BJ (cell line): ENCODE results near the gene RBKS. TPM values are rescaled to one million over a fixed set of nuclear protein-coding genes. Genes with fewer than 3 reads are reported as not detected.
"Not testable (repeated sequence)": the region's sequence is repeated elsewhere in the genome, so short reads cannot be mapped to it uniquely, and the experiment has no call there.

Source experiments
- CTCF ChIA-PET: fragments of 350-600 bp; formaldehyde crosslinking; extraction: SDS; loops from one replicate; lab custom pipeline; 2021; ENCODE audit warnings: antibody characterized with exemption, inconsistent platforms; lab: Yijun Ruan, JAX
- POLR2A ChIA-PET: fragments of 300-600 bp; sonication (Branson Sonifier 250); formaldehyde crosslinking; extraction: SDS; loops from one replicate; lab custom pipeline; 2021; ENCODE audit warnings: antibody characterized with exemption; lab: Charles Lee
- DNase-seq: peaks from one replicate; pipeline ENCODE4 v3.0.0-alpha.2; 2011; ENCODE audit warnings: low read depth
- H3K27me3 ChIP-seq: 2 replicates; pipeline ENCODE4 v1.6.0; 2011; ENCODE audit warnings: low read length; ENCODE audit not compliant: control insufficient read depth, insufficient read depth
- H3K36me3 ChIP-seq: 2 replicates; pipeline ENCODE4 v1.5.1; 2011; ENCODE audit warnings: low read length; ENCODE audit not compliant: control insufficient read depth, insufficient read depth
- H3K4me3 ChIP-seq: 2 replicates; pipeline ENCODE4 v1.5.1; 2011; ENCODE audit warnings: low read depth, mild to moderate bottlenecking, control low read depth, low read length
- CTCF ChIP-seq: IDR thresholded peaks from 2 replicates; pipeline ENCODE4 v1.5.1; 2011; ENCODE audit warnings: low read depth, mild to moderate bottlenecking, control low read depth, inconsistent platforms, low read length, moderate library complexity; ENCODE audit not compliant: insufficient read depth
- polyA plus RNA-seq: library from polyadenylated mRNA; depleted of rRNA; stranded (reverse); fragments of >200 nt; gene quantifications from 2 replicates; pipeline ENCODE4 v1.2.3, GENCODE V29; 2011

Gene RBKS
- polyA plus RNA-seq, 1 experiment = 1.8 TPM

- POLR2A ChIA-PET = no interaction called here
- CTCF ChIA-PET = interaction anchor here (0.7 to 1.0 kb wide), 3 partner anchors 13 to 133 kb away, joined by 3 to 4 read pairs (median 3); no protein-coding TSS in a partner anchor
- no peaks in the 10 kb centered on the region for H3K27me3 ChIP-seq
- no peak for TF ChIP-seq CTCF
- DNase-seq = no peak
- H3K36me3 ChIP-seq = no peaks in the 10 kb centered on the region
- no peak overlapping the region for H3K4me3 ChIP-seq
Observed at GRCh38 chr2:27885234-27885633, 5.0 kb downstream of the RBKS start.

DNA sequence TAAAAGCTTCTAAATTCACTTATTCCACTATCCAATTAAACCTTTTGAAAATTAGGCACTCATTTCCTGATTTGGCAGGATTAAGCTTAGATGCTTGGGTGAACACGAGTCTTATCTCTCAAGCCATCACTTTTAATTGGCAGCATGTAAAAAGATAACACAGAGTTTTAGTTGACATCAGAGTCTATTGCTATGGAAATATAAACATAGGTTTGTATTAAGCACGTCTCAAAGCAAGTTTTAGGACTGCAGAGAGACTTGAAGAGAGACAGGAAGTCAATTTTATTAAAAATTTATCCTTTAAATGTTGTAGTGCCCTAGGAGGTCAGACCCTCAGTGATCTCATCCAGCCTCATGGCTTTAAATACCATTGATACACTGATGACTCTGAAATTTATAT lies 5.6 kb downstream of the RBKS start:
- Histone ChIP-seq H3K4me3 (no peak overlapping the region), H3K27me3 (no peaks in the 10 kb centered on the region), H3K36me3 (no peaks in the 10 kb centered on the region)
- TF ChIP-seq CTCF = no peak
- no peak for DNase-seq
- POLR2A ChIA-PET = no interaction called here
- CTCF ChIA-PET = interaction anchor here (0.7 to 1.0 kb wide), 2 partner anchors 132 to 568 kb away, joined by 3 to 4 read pairs; no protein-coding TSS in a partner anchor

DNA sequence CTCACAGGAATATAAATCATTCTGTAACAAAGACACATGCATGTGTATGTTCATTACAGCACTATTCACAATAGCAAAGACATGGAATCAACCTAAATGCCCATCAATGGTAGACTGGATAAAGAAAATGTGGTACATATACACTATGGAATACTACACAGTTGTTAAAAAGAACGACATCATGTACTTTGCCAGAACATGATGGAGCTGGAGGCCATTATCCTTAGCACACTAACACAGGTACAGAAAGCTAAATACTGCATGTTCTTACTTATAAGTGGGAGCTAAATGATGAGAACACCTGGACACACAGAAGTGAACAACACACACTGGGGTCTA lies 7.6 kb downstream of the RBKS start:
- DNase-seq, H3K27me3 ChIP-seq, H3K36me3 ChIP-seq, H3K4me3 ChIP-seq, POLR2A ChIA-PET: not testable (repeated sequence)
- CTCF ChIA-PET = interaction anchor here (0.6 kb wide), 1 partner anchor 126 kb away, joined by 3 read pairs; no protein-coding TSS in a partner anchor

DNA sequence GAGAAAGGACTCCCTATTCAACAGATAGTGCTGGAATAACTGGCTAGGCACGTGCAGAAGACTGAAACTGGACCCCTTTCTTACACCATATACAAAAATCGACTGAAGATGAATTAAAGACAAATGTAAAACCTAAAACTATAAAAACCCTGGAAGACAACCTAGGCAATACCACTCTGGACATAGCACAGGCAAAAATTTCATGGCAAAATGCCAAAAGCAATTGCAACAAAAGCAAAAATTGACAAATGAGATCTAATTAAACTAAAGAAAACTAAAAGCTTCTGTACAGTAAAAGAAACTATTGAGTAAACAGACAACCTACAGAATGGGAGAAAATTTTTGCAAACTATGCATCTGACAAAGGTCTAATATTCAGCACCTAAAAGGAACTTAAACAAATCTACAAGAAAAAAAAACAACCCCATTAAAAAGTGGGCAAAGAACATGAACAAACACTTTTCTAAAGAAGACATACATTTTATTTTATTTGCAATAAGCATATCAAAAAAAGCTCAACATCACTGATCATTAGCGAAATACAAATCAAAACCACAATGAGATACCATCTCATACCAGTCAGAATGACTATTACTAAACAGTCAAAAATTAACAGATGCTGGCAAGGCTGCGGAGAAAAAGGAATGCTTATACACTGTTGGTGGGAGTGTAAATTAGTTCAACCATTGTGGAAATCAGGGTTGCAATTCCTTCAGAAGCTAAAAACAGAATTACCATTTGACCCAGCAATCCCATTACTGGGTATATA lies 8.2 kb downstream of the RBKS start:
- CTCF ChIA-PET = interaction anchor here (0.6 kb wide), 1 partner anchor 125 kb away, joined by 3 read pairs; no protein-coding TSS in a partner anchor
- POLR2A ChIA-PET, H3K27me3 ChIP-seq, H3K4me3 ChIP-seq, DNase-seq, H3K36me3 ChIP-seq: not testable (repeated sequence)

DNA sequence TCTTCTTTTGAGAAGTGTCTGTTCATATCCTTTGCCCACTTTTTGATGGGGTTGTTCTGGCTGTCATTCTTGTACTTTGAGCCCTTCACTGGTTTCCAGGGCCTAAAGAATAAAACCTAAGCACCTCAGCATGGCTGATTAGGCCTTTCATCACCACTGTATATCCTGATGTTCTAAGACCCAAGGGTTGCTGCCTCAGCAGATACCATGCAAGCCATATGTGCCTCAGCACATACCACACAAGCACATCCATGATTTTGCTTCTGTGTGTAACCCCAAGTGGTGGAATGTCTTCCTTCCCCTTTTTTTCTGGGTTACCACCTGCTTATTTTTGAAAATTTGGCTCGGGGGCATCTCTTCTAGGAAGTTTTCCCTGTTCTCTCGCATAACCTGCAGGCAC lies 11.4 kb downstream of the RBKS start:
- no peaks in the 10 kb centered on the region for H3K27me3 ChIP-seq
- DNase-seq = no peak
- no peak for TF ChIP-seq CTCF
- no peaks in the 10 kb centered on the region for H3K36me3 ChIP-seq
- CTCF ChIA-PET = no interaction called here
- POLR2A ChIA-PET = no interaction called here
- H3K4me3 ChIP-seq = no peak overlapping the region

- H3K4me3 ChIP-seq = no peak overlapping the region
- ChIA-PET CTCF (interaction anchor here (1.0 kb wide), 1 partner anchor 182 kb away, joined by 3 read pairs; no protein-coding TSS in a partner anchor), POLR2A (no interaction called here)
- H3K27me3 ChIP-seq = no peaks in the 10 kb centered on the region
- no peak for DNase-seq
- TF ChIP-seq CTCF = no peak
- H3K36me3 ChIP-seq = no peaks in the 10 kb centered on the region
Observed at GRCh38 chr2:27875089-27875881, 14.9 kb downstream of the RBKS start.
